Neural cell (in vitro differentiated cells): Measurements from ENCODE around the gene LPP. TPM values are rescaled to one million over a fixed set of nuclear protein-coding genes. Genes with fewer than 3 reads are reported as not detected.

Experiments used
- H2AFZ ChIP-seq: fragments of 200-600, 300-800 bp; sonication (generic), shearing (Covaris generic); 2 replicates; pipeline ENCODE4 v1.6.0; 2014; ENCODE audit warnings: low read depth, mild to moderate bottlenecking, antibody characterized with exemption, low read length, moderate library complexity
- H3F3A ChIP-seq: fragments of 200-600 bp; shearing (Covaris generic); 2 replicates; pipeline ENCODE4 v1.6.1; 2016; ENCODE audit warnings: mild to moderate bottlenecking, moderate library complexity, mixed read lengths, antibody characterized with exemption, low read length; ENCODE audit not compliant: insufficient read depth, poor library complexity, severe bottlenecking
- H3K27ac ChIP-seq: fragments of 200-600, 300-800 bp; sonication (generic), shearing (Covaris generic); 2 replicates; pipeline ENCODE4 v1.5.1; 2014; ENCODE audit warnings: mild to moderate bottlenecking, low read length, moderate library complexity
- H3K27me3 ChIP-seq: fragments of 300-800, 200-600 bp; sonication (generic), shearing (Covaris generic); 2 replicates; pipeline ENCODE4 v1.6.0; 2014; ENCODE audit warnings: mild to moderate bottlenecking, low read depth, low read length, moderate library complexity; ENCODE audit not compliant: insufficient read depth
- H3K36me3 ChIP-seq: fragments of 300-800, 200-600 bp; sonication (generic), shearing (Covaris generic); 2 replicates; pipeline ENCODE4 v1.5.1; 2014; ENCODE audit warnings: mild to moderate bottlenecking, antibody characterized with exemption, low read length, moderate library complexity; ENCODE audit not compliant: insufficient read depth
- H3K4me2 ChIP-seq: fragments of 300-800, 200-600 bp; sonication (generic), shearing (Covaris generic); 2 replicates; pipeline ENCODE4 v1.6.0; 2014; ENCODE audit warnings: mild to moderate bottlenecking, low read length
- H3K4me3 ChIP-seq: fragments of 300-800, 200-600 bp; sonication (generic), shearing (Covaris generic); 2 replicates; pipeline ENCODE4 v1.5.1; 2014; ENCODE audit warnings: mild to moderate bottlenecking, low read length, moderate library complexity
- H3K79me2 ChIP-seq: fragments of 200-600 bp; shearing (Covaris generic); replicated peaks from 2 replicates; pipeline ENCODE4 v1.6.0; 2014; ENCODE audit warnings: mild to moderate bottlenecking, low read length, moderate library complexity; ENCODE audit not compliant: insufficient read depth
- H3K9ac ChIP-seq: fragments of 300-800, 200-600 bp; sonication (generic), shearing (Covaris generic); 2 replicates; pipeline ENCODE4 v1.6.1; 2016; ENCODE audit warnings: mild to moderate bottlenecking, low read length, mixed read lengths
- H3K9me2 ChIP-seq: fragments of 200-600 bp; shearing (Covaris generic); 2 replicates; pipeline ENCODE4 v1.6.1; 2016; ENCODE audit warnings: mild to moderate bottlenecking, low read length, mixed read lengths; ENCODE audit not compliant: insufficient read depth
- H3K9me3 ChIP-seq: fragments of 200-600, 300-800 bp; sonication (generic), shearing (Covaris generic); 2 replicates; pipeline ENCODE4 v1.6.1; 2016; ENCODE audit warnings: mild to moderate bottlenecking, mixed run types, low read length, moderate library complexity, mixed read lengths
- H4K20me1 ChIP-seq: fragments of 200-600 bp; shearing (Covaris generic); 2 replicates; pipeline ENCODE4 v1.6.1; 2016; ENCODE audit warnings: mild to moderate bottlenecking, mixed run types; ENCODE audit not compliant: insufficient read depth
- CTCF ChIP-seq: fragments of 450-650 bp; IDR thresholded peaks from 2 replicates; pipeline ENCODE4 v1.5.1; 2014; ENCODE audit warnings: antibody characterized with exemption, mild to moderate bottlenecking, moderate library complexity; ENCODE audit not compliant: poor library complexity, severe bottlenecking
- EP300 ChIP-seq: fragments of 450-650 bp; conservative IDR thresholded peaks from 2 replicates; pipeline ENCODE4 v1.6.1; 2014; ENCODE audit warnings: antibody characterized with exemption, mild to moderate bottlenecking, moderate library complexity; ENCODE audit not compliant: poor library complexity, severe bottlenecking
- EZH2 ChIP-seq: fragments of 200-600, 300-800 bp; shearing (Covaris generic), sonication (generic); IDR thresholded peaks from 2 replicates; pipeline ENCODE4 v1.6.1; 2014; ENCODE audit warnings: antibody characterized with exemption, low read length, borderline replicate concordance, mild to moderate bottlenecking; ENCODE audit not compliant: insufficient read depth, poor library complexity, severe bottlenecking
- MXI1 ChIP-seq: fragments of 450-650 bp; conservative IDR thresholded peaks from 2 replicates; pipeline ENCODE4 v1.6.1; 2014; ENCODE audit warnings: antibody characterized with exemption, mild to moderate bottlenecking; ENCODE audit not compliant: poor library complexity, severe bottlenecking
- POLR2AphosphoS5 ChIP-seq: IDR thresholded peaks from 2 replicates; pipeline ENCODE4 v1.6.1; 2012
- RAD21 ChIP-seq: fragments of 450-650 bp; conservative IDR thresholded peaks from 2 replicates; pipeline ENCODE4 v1.6.1; 2014; ENCODE audit warnings: antibody characterized with exemption, mild to moderate bottlenecking, moderate library complexity
- REST ChIP-seq: IDR thresholded peaks from 2 replicates; pipeline ENCODE4 v1.6.1; 2012; ENCODE audit warnings: borderline replicate concordance
- SMC3 ChIP-seq: fragments of 450-650 bp; conservative IDR thresholded peaks from 2 replicates; pipeline ENCODE4 v1.6.1; 2014; ENCODE audit warnings: antibody characterized with exemption, mild to moderate bottlenecking, moderate library complexity; ENCODE audit not compliant: poor library complexity
- TAF1 ChIP-seq: IDR thresholded peaks from 2 replicates; pipeline ENCODE4 v1.6.1; 2012; ENCODE audit warnings: low read depth
- polyA plus RNA-seq: library from polyadenylated mRNA; depleted of rRNA; stranded (reverse); fragments of >200 nt; gene quantifications from 2 replicates; pipeline ENCODE4 v1.2.3, GENCODE V29; 2014

Gene LPP
- polyA plus RNA-seq, 1 donor from 2014 or later = 3.0 TPM

- no peak overlapping the region for H3K27ac ChIP-seq
- H3K9ac ChIP-seq = no peak overlapping the region
- H3K4me2 ChIP-seq = no peak overlapping the region
- H2AFZ ChIP-seq = no peak overlapping the region
- no peaks in the 10 kb centered on the region for H3K27me3 ChIP-seq
- no peak overlapping the region for H3K4me3 ChIP-seq
- TF ChIP-seq POLR2AphosphoS5 (no peak), EP300 (no peak), SMC3 (no peak), MXI1 (no peak), CTCF (no peak), TAF1 (no peak), RAD21 (no peak), REST (no peak), EZH2 (no peak)
- H3F3A ChIP-seq = no peaks in the 10 kb centered on the region
- no peaks in the 10 kb centered on the region for H4K20me1 ChIP-seq
- no peaks in the 10 kb centered on the region for H3K79me2 ChIP-seq
- no peaks in the 10 kb centered on the region for H3K36me3 ChIP-seq
- no peaks in the 10 kb centered on the region for H3K9me3 ChIP-seq
- no peaks in the 10 kb centered on the region for H3K9me2 ChIP-seq
These were observed 605.5 kb downstream of the LPP start for GRCh38 chr3:188759336-188760005.

GRCh38 chr3:188760408-188760807 lies 606.5 kb downstream of the LPP start:
- no peak for TF ChIP-seq MXI1
- TF ChIP-seq TAF1 = no peak
- TF ChIP-seq EP300 = no peak
- TF ChIP-seq EZH2 = no peak
- no peak for TF ChIP-seq REST
- TF ChIP-seq POLR2AphosphoS5 = no peak
- no peak for TF ChIP-seq RAD21
- Histone ChIP-seq H3F3A (no peaks in the 10 kb centered on the region), H4K20me1 (no peaks in the 10 kb centered on the region), H2AFZ (no peak overlapping the region), H3K27ac (no peak overlapping the region), H3K9me2 (no peaks in the 10 kb centered on the region), H3K9ac (no peak overlapping the region), H3K4me3 (no peak overlapping the region), H3K9me3 (no peaks in the 10 kb centered on the region), H3K79me2 (no peaks in the 10 kb centered on the region), H3K4me2 (no peak overlapping the region), H3K36me3 (no peaks in the 10 kb centered on the region), H3K27me3 (no peaks in the 10 kb centered on the region)
